UCSD-AML1 (cell line): Measurements from ENCODE around the gene KRTAP9-6.

Source experiments
- DNase-seq: peaks from one replicate; lab custom pipeline; 2025; ENCODE audit not compliant: unreplicated experiment; lab: John Stamatoyannopoulos, UW

Gene KRTAP9-6

GRCh38 chr17:41315204-41315794 is 50.1 kb downstream of the KRTAP9-6 start, which contains the start of gene KRTAP17-1:
TSS of gene KRTAP17-1 (minus strand) at chr17:41315710. CDS start at chr17:41315650, 60 bp downstream.
- no peak for DNase-seq
